ENCODE results near the gene SDK2. TPM values are rescaled to one million over a fixed set of nuclear protein-coding genes. Genes with fewer than 3 reads are reported as not detected.

The SDK2 gene, protein sequence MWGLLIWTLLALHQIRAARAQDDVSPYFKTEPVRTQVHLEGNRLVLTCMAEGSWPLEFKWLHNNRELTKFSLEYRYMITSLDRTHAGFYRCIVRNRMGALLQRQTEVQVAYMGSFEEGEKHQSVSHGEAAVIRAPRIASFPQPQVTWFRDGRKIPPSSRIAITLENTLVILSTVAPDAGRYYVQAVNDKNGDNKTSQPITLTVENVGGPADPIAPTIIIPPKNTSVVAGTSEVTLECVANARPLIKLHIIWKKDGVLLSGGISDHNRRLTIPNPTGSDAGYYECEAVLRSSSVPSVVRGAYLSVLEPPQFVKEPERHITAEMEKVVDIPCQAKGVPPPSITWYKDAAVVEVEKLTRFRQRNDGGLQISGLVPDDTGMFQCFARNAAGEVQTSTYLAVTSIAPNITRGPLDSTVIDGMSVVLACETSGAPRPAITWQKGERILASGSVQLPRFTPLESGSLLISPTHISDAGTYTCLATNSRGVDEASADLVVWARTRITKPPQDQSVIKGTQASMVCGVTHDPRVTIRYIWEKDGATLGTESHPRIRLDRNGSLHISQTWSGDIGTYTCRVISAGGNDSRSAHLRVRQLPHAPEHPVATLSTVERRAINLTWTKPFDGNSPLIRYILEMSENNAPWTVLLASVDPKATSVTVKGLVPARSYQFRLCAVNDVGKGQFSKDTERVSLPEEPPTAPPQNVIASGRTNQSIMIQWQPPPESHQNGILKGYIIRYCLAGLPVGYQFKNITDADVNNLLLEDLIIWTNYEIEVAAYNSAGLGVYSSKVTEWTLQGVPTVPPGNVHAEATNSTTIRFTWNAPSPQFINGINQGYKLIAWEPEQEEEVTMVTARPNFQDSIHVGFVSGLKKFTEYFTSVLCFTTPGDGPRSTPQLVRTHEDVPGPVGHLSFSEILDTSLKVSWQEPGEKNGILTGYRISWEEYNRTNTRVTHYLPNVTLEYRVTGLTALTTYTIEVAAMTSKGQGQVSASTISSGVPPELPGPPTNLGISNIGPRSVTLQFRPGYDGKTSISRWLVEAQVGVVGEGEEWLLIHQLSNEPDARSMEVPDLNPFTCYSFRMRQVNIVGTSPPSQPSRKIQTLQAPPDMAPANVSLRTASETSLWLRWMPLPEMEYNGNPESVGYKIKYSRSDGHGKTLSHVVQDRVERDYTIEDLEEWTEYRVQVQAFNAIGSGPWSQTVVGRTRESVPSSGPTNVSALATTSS (N-terminal part only)
- 8.5 and 24.7 TPM in 2 replicates for total RNA-seq

DNA sequence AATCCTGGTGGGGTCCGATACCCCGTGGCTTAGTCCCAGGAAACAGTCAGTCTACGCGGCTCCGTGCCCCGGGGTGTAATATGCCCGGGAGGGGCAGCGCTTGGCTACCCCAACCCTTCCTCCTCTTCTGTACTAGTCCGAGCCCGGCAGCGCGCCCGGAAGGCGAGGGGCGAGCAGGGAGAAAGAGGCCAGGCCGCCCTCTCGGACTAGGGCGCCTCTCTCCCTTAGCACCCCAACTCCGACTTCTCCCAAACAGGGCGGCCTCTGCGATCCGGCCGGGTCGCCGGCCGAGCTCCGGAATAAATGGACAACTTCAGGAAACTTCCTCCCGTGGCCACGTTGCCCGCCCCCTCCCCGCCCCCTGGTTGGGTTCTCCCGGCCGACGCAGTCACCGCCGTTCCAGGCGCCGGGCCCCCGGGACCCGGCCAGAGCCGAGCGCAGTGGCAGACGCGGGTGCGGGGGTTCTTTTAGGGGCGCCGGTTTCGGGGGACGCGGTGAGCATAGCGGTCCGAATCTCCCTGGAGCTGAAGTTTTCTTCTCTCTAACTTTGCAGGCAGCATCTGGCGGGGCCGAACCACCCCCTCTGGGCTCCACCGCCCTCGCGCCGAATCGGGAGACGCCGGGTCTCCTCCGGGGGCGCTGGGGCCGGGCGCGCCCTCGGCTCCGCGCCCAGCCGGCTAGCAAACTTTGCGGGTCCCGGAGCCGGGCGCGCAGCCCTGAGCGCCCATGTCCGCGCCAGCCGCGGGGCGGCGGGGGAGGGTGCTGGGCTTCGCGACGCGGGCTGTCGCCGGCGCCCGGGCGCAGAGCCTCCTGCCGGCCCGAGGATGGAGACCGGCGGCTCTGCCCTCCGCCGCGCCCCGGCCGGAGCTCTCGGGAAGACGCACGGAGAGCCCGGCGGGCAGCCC, at the start of gene SDK2:
TSS of gene SDK2 (minus strand) at position 301 of the 905 bp plus-strand sequence. CDS start 357 bp downstream, outside the sequence.

GRCh38 chr17:73311781-73312641, 332.2 kb downstream of the SDK2 start, which contains the start of gene CDC42EP4:
Gene CDC42EP4 (minus strand): TSS chr17:73312001. CDS start chr17:73286500, 25,501 bp downstream.

Data from hair follicular keratinocyte (primary cell).